ENCODE data around the gene UBE4A. TPM values are rescaled to one million over a fixed set of nuclear protein-coding genes. Genes with fewer than 3 reads are reported as not detected.

The UBE4A gene
- total and polyA plus RNA-seq, 2 experiments from 2014 or later: 11.8 to 42.2 TPM

- Histone ChIP-seq H2AFZ (no peak overlapping the region), H3K27ac (ENCODE audit: low read depth) (no peak overlapping the region), H3K4me3 (no peak overlapping the region), H3F3A (replicated peaks; ENCODE audit: low read depth) (no peaks in the 10 kb centered on the region), H3K4me1 (ENCODE audit: insufficient read depth) (no peaks in the 10 kb centered on the region), H4K20me1 (replicated peaks; ENCODE audit: insufficient read depth) (peaks cover 7% of the 10 kb centered on the region; the same call in 1 of the 2 replicates), H3K9me2 (ENCODE audit: insufficient read depth) (no peaks in the 10 kb centered on the region), H3K79me2 (replicated peaks; ENCODE audit: insufficient read depth) (no peaks in the 10 kb centered on the region), H3K27me3 (ENCODE audit: insufficient read depth) (no peaks in the 10 kb centered on the region), H3K4me2 (no peak overlapping the region), H3K36me3 (ENCODE audit: insufficient read depth) (peaks cover 46% of the 10 kb centered on the region)
- Mint-ChIP-seq H3K9me3 (no peaks in the 10 kb centered on the region), H3K4me3 (no peak overlapping the region), H3K27ac (no peak overlapping the region), H3K27me3 (ENCODE audit: insufficient read depth, low read depth, poor library complexity) (peaks cover 3% of the 10 kb centered on the region), H3K36me3 (ENCODE audit: low read depth) (peaks cover 72% of the 10 kb centered on the region), H3K4me1 (peaks cover 2% of the 10 kb centered on the region; the same call in 2 of the 3 replicates)
- no peak for ATAC-seq
- no peak for DNase-seq (ENCODE audit: low spot score)
- TF ChIP-seq CREB1 (CRISPR knock-in tag; IDR thresholded peaks at IDR 0.05; ENCODE audit: low read depth) (no peak), ETS1 (IDR thresholded peaks at IDR 0.05) (no peak), CTCF (conservative IDR thresholded peaks at IDR 0.05; ENCODE audit: low read depth in 2 of 2) (no peak), EZH2 (IDR thresholded peaks at IDR 0.05; ENCODE audit: low read depth, unreplicated experiment) (no peak), STAT1 (IDR thresholded peaks at IDR 0.05; ENCODE audit: unreplicated experiment) (no peak), EZH2phosphoT487 (IDR thresholded peaks at IDR 0.05; ENCODE audit: unreplicated experiment) (no peak), POLR2AphosphoS5 (IDR thresholded peaks at IDR 0.05; ENCODE audit: low read depth) (no peak), ZNF462 (CRISPR knock-in tag; IDR thresholded peaks at IDR 0.05) (no peak), JUNB (IDR thresholded peaks at IDR 0.05; ENCODE audit: unreplicated experiment) (no peak), ZNF331 (CRISPR knock-in tag; IDR thresholded peaks at IDR 0.05; ENCODE audit: low read depth) (no peak), NANOG (IDR thresholded peaks at IDR 0.05; ENCODE audit: borderline replicate concordance) (no peak), ZNF114 (CRISPR knock-in tag; IDR thresholded peaks at IDR 0.05) (no peak), REST (IDR thresholded peaks at IDR 0.05; ENCODE audit: unreplicated experiment) (no peak)
Observed at GRCh38 chr11:118374729-118375128, 15.3 kb downstream of the UBE4A start.
